ENCODE results near the gene ANKIB1.

- TF ChIP-seq CTCF (IDR thresholded peaks at IDR 0.05) (no peak), POLR2A (IDR thresholded peaks at IDR 0.05) (no peak)
Measured at GRCh38 chr7:92205987-92206386, 39.8 kb upstream of the ANKIB1 start.

Measured in suprapubic skin (tissue), 3 donors.